Tongue (tissue), 2 donors: ENCODE measurements around the gene APCDD1L. TPM values are rescaled to one million over a fixed set of nuclear protein-coding genes. Genes with fewer than 3 reads are reported as not detected.
"Not testable (repeated sequence)": the region's sequence is repeated elsewhere in the genome, so short reads cannot be mapped to it uniquely, and the experiment has no call there.

Source experiments
- DNase-seq: peaks from one replicate; pipeline ENCODE4 v3.0.0-alpha.2; 2015
- total RNA-seq: library from RNA; depleted of rRNA; stranded (reverse); fragments of >200 nt; gene quantifications from one replicate; pipeline ENCODE4 v1.2.3, GENCODE V29; 2014

The APCDD1L gene
- total RNA-seq, 1 donor from 2014 or later: 5.1 TPM

- DNase-seq: no peak
These were observed 30.6 kb upstream of the APCDD1L start for GRCh38 chr20:58545565-58546415.

- DNase-seq: no peak
These were observed 29.7 kb upstream of the APCDD1L start for GRCh38 chr20:58544891-58545290.

- no peak for DNase-seq
These were observed 29.1 kb upstream of the APCDD1L start for GRCh38 chr20:58544286-58544685.

GRCh38 chr20:58543274-58543673 lies 28.1 kb upstream of the APCDD1L start:
- DNase-seq: no peak

GRCh38 chr20:58542411-58543095 lies 27.4 kb upstream of the APCDD1L start:
- no peak for DNase-seq

- DNase-seq: not testable (repeated sequence)
These were observed 26.8 kb upstream of the APCDD1L start for GRCh38 chr20:58542034-58542410.

- no peak for DNase-seq
These were observed 23.6 kb upstream of the APCDD1L start for GRCh38 chr20:58538752-58539151.

- no peak for DNase-seq
These were observed 22.6 kb upstream of the APCDD1L start for GRCh38 chr20:58537831-58538230.

- DNase-seq: no peak
These were observed 21.1 kb upstream of the APCDD1L start for GRCh38 chr20:58536289-58536688.

GRCh38 chr20:58531657-58532056 lies 16.5 kb upstream of the APCDD1L start:
- DNase-seq: no peak

GRCh38 chr20:58531063-58531462 lies 15.9 kb upstream of the APCDD1L start:
- DNase-seq: no peak

- no peak for DNase-seq
These were observed 13.2 kb upstream of the APCDD1L start for GRCh38 chr20:58528412-58528811.

- no peak for DNase-seq
These were observed 11.2 kb upstream of the APCDD1L start for GRCh38 chr20:58526411-58526810.

- no peak for DNase-seq
These were observed 9.6 kb upstream of the APCDD1L start for GRCh38 chr20:58524814-58525213.

- peak; percentile 32 for DNase-seq
These were observed 8.7 kb upstream of the APCDD1L start for GRCh38 chr20:58523971-58524315.

GRCh38 chr20:58523072-58523970 lies 8.1 kb upstream of the APCDD1L start:
- DNase-seq: peak; percentile 45

GRCh38 chr20:58522666-58523065 lies 7.5 kb upstream of the APCDD1L start:
- DNase-seq: peak; percentile 25

- DNase-seq: no peak
These were observed 6.6 kb upstream of the APCDD1L start for GRCh38 chr20:58521763-58522162.

- no peak for DNase-seq
These were observed 4.9 kb upstream of the APCDD1L start for GRCh38 chr20:58519940-58520712.

- DNase-seq: no peak
These were observed 3.8 kb upstream of the APCDD1L start for GRCh38 chr20:58518896-58519593.

- DNase-seq: no peak
These were observed 3.2 kb upstream of the APCDD1L start for GRCh38 chr20:58518387-58518786.
